ENCODE results near the gene XG. TPM values are rescaled to one million over a fixed set of nuclear protein-coding genes. Genes with fewer than 3 reads are reported as not detected.
"Not testable (repeated sequence)": the region's sequence is repeated elsewhere in the genome, so short reads cannot be mapped to it uniquely, and the experiment has no call there.

The XG gene
- total RNA-seq, 1 donor from 2014 or later, result 2.6 TPM

GRCh38 chrX:2732076-2732475 lies 19.8 kb upstream of the XG start:
- no peak for DNase-seq (ENCODE audit: low spot score)
- intact Hi-C loops (cut with DNase I), result no loop called here

- DNase-seq (ENCODE audit: low spot score), result no peak
- intact Hi-C loops (cut with DNase I), result no loop called here
Measured at GRCh38 chrX:2732649-2733048, 19.2 kb upstream of the XG start.

GRCh38 chrX:2733286-2733685 lies 18.6 kb upstream of the XG start:
- DNase-seq (ENCODE audit: low spot score), result no peak
- intact Hi-C loops (cut with DNase I), result no loop called here

- no peak for DNase-seq (ENCODE audit: low spot score)
- intact Hi-C loops (cut with DNase I), result no loop called here
Measured at GRCh38 chrX:2735270-2735669, 16.6 kb upstream of the XG start.

GRCh38 chrX:2740672-2741071 lies 11.2 kb upstream of the XG start:
- no peak for DNase-seq (ENCODE audit: low spot score)
- intact Hi-C loops (cut with DNase I), result no loop called here

GRCh38 chrX:2741386-2741785 lies 10.5 kb upstream of the XG start:
- intact Hi-C loops (cut with DNase I), result no loop called here
- DNase-seq (ENCODE audit: low spot score), result no peak

GRCh38 chrX:2746250-2746649 lies 5.6 kb upstream of the XG start:
- DNase-seq (ENCODE audit: low spot score); intact Hi-C loops (cut with DNase I): not testable (repeated sequence)

GRCh38 chrX:2748171-2748814 lies 3.5 kb upstream of the XG start:
- intact Hi-C loops (cut with DNase I), result no loop called here
- DNase-seq (ENCODE audit: low spot score), result no peak

GRCh38 chrX:2748815-2749188 lies 3.0 kb upstream of the XG start:
- intact Hi-C loops (cut with DNase I), result no loop called here
- no peak for DNase-seq (ENCODE audit: low spot score)

- DNase-seq (ENCODE audit: low spot score), result no peak
- intact Hi-C loops (cut with DNase I), result no loop called here
Measured at GRCh38 chrX:2751291-2751690, 549 bp upstream of the XG start.

- DNase-seq (ENCODE audit: low spot score); intact Hi-C loops (cut with DNase I): not testable (repeated sequence)
Measured at GRCh38 chrX:2752441-2752840, 601 bp downstream of the XG start.

GRCh38 chrX:2755163-2755715 lies 3.4 kb downstream of the XG start:
- DNase-seq (ENCODE audit: low spot score); intact Hi-C loops (cut with DNase I): not testable (repeated sequence)

- DNase-seq (ENCODE audit: low spot score), result no peak
- intact Hi-C loops (cut with DNase I), result no loop called here
Measured at GRCh38 chrX:2756548-2756947, 4.7 kb downstream of the XG start.

GRCh38 chrX:2761246-2761645 lies 9.4 kb downstream of the XG start:
- intact Hi-C loops (cut with DNase I), result no loop called here
- DNase-seq (ENCODE audit: low spot score), result no peak

GRCh38 chrX:2762671-2763070 lies 10.8 kb downstream of the XG start:
- DNase-seq (ENCODE audit: low spot score); intact Hi-C loops (cut with DNase I): not testable (repeated sequence)

- intact Hi-C loops (cut with DNase I); DNase-seq (ENCODE audit: low spot score): not testable (repeated sequence)
Measured at GRCh38 chrX:2764766-2765548, 13.1 kb downstream of the XG start.

GRCh38 chrX:2765549-2765830 lies 13.7 kb downstream of the XG start:
- intact Hi-C loops (cut with DNase I), result no loop called here
- no peak for DNase-seq (ENCODE audit: low spot score)

GRCh38 chrX:2766906-2767305 lies 15.1 kb downstream of the XG start:
- no peak for DNase-seq (ENCODE audit: low spot score)
- intact Hi-C loops (cut with DNase I), result no loop called here

- intact Hi-C loops (cut with DNase I), result no loop called here
- DNase-seq (ENCODE audit: low spot score), result no peak
Measured at GRCh38 chrX:2767631-2768455, 16.0 kb downstream of the XG start.

- no peak for DNase-seq (ENCODE audit: low spot score)
- intact Hi-C loops (cut with DNase I), result no loop called here
Measured at GRCh38 chrX:2769615-2770014, 17.8 kb downstream of the XG start.

Measured in cardiac septum (tissue), 1 donor.